SKM-1 treated with dmso at 0.1 percent for 144 hours (cell line): ENCODE measurements around the gene ATP10A.

Experiments
- DNase-seq: peaks from one replicate; lab custom pipeline; 2025; ENCODE audit not compliant: unreplicated experiment; lab: John Stamatoyannopoulos, UW

The ATP10A gene

GRCh38 chr15:25687276-25687675 is 175.9 kb downstream of the ATP10A start:
- DNase-seq: no peak

GRCh38 chr15:25686780-25687179 is 176.3 kb downstream of the ATP10A start:
- no peak for DNase-seq

- no peak for DNase-seq
Observed at GRCh38 chr15:25684521-25685431, 178.4 kb downstream of the ATP10A start.

- no peak for DNase-seq
Observed at GRCh38 chr15:25683911-25684310, 179.2 kb downstream of the ATP10A start.

- DNase-seq: no peak
Observed at GRCh38 chr15:25683415-25683814, 179.7 kb downstream of the ATP10A start.

- DNase-seq: no peak
Observed at GRCh38 chr15:25682340-25682739, 180.8 kb downstream of the ATP10A start.

- DNase-seq: no peak
Observed at GRCh38 chr15:25680686-25681025, 182.5 kb downstream of the ATP10A start.

- DNase-seq: no peak
Observed at GRCh38 chr15:25679964-25680685, 183.0 kb downstream of the ATP10A start.

- no peak for DNase-seq
Observed at GRCh38 chr15:25679492-25679891, 183.6 kb downstream of the ATP10A start.

GRCh38 chr15:25678500-25678855 is 184.6 kb downstream of the ATP10A start:
- no peak for DNase-seq

GRCh38 chr15:25677719-25678499 is 185.2 kb downstream of the ATP10A start:
- no peak for DNase-seq

GRCh38 chr15:25676070-25676469 is 187.1 kb downstream of the ATP10A start:
- no peak for DNase-seq

- no peak for DNase-seq
Observed at GRCh38 chr15:25675396-25675795, 187.7 kb downstream of the ATP10A start.

- no peak for DNase-seq
Observed at GRCh38 chr15:25674913-25675312, 188.2 kb downstream of the ATP10A start.

GRCh38 chr15:25673972-25674371 is 189.2 kb downstream of the ATP10A start:
- DNase-seq: no peak

- no peak for DNase-seq
Observed at GRCh38 chr15:25673351-25673750, 189.8 kb downstream of the ATP10A start.

GRCh38 chr15:25671132-25671531 is 192.0 kb downstream of the ATP10A start:
- no peak for DNase-seq

GRCh38 chr15:25670621-25671020 is 192.5 kb downstream of the ATP10A start:
- no peak for DNase-seq

GRCh38 chr15:25670025-25670554 is 193.0 kb downstream of the ATP10A start:
- DNase-seq: no peak

- DNase-seq: no peak
Observed at GRCh38 chr15:25668901-25669300, 194.2 kb downstream of the ATP10A start.

- no peak for DNase-seq
Observed at GRCh38 chr15:25668236-25668795, 194.8 kb downstream of the ATP10A start.
